Smooth muscle cell (in vitro differentiated cells): ENCODE data around the gene SEC23A. TPM values are rescaled to one million over a fixed set of nuclear protein-coding genes. Genes with fewer than 3 reads are reported as not detected.

Experiments used
- DNase-seq: peaks from one replicate; lab custom pipeline; 2025; ENCODE audit not compliant: unreplicated experiment; lab: John Stamatoyannopoulos, UW
- H2AFZ ChIP-seq: fragments of 200-600 bp; sonication (generic); 2 replicates; pipeline ENCODE4 v1.6.0; 2016; ENCODE audit warnings: antibody characterized with exemption, low read depth, mild to moderate bottlenecking
- H3F3A ChIP-seq: fragments of 200-600 bp; sonication (generic); 2 replicates; pipeline ENCODE4 v1.6.0; 2017; ENCODE audit warnings: antibody characterized with exemption, low read depth
- H3K27ac ChIP-seq: fragments of 200-600 bp; sonication (generic); 2 replicates; pipeline ENCODE4 v1.5.1; 2016; ENCODE audit warnings: low read depth, mild to moderate bottlenecking
- H3K27me3 ChIP-seq: fragments of 200-600 bp; sonication (generic); 2 replicates; pipeline ENCODE4 v1.6.1; 2016; ENCODE audit warnings: low read depth, mild to moderate bottlenecking
- H3K36me3 ChIP-seq: fragments of 200-600 bp; sonication (generic); 2 replicates; pipeline ENCODE4 v1.5.1; 2016; ENCODE audit warnings: low read depth
- H3K4me1 ChIP-seq: fragments of 200-600 bp; sonication (generic); 2 replicates; pipeline ENCODE4 v1.5.1; 2016; ENCODE audit warnings: low read depth
- H3K4me2 ChIP-seq: fragments of 200-600 bp; sonication (generic); 2 replicates; pipeline ENCODE4 v1.6.0; 2016; ENCODE audit warnings: mild to moderate bottlenecking
- H3K4me3 ChIP-seq: fragments of 200-600 bp; sonication (generic); 2 replicates; pipeline ENCODE4 v1.5.1; 2016; ENCODE audit warnings: mild to moderate bottlenecking
- H3K79me2 ChIP-seq: fragments of 200-600 bp; sonication (generic); 2 replicates; pipeline ENCODE4 v1.6.0; 2016; ENCODE audit warnings: low read depth, mild to moderate bottlenecking
- H3K9ac ChIP-seq: fragments of 200-600 bp; sonication (generic); 2 replicates; pipeline ENCODE4 v1.6.0; 2016; ENCODE audit warnings: low read depth
- H3K9me3 ChIP-seq: fragments of 200-600 bp; sonication (generic); replicated peaks from 2 replicates; pipeline ENCODE4 v1.5.1; 2016; ENCODE audit warnings: low read depth
- H4K20me1 ChIP-seq: fragments of 200-600 bp; sonication (generic); 2 replicates; pipeline ENCODE4 v1.6.0; 2016; ENCODE audit warnings: low read depth
- WGBS: methylation state at CpG from one replicate; pipeline ENCODE4 v1.1.7; 2016; ENCODE audit warnings: low lambda C conversion rate; 5-methylcytosine and 5-hydroxymethylcytosine counted together
- polyA plus RNA-seq: library from polyadenylated mRNA; unstranded; fragments of >200 nt; fragmentation: Nextera tagmentation; extraction: Ambion mirVana; gene quantifications from 2 replicates; pipeline ENCODE4 v1.2.1, GENCODE V29; 2016
- total RNA-seq: library from RNA; depleted of rRNA; stranded (reverse); fragments of >200 nt; gene quantifications from 2 replicates; pipeline ENCODE4 v1.2.3, GENCODE V29; 2014
- TF ChIP-seq, protein P1 (sequence below): fragments of 200-600 bp; sonication (generic); IDR thresholded peaks from 2 replicates; pipeline ENCODE4 v1.5.1; 2017; ENCODE audit warnings: borderline replicate concordance, mild to moderate bottlenecking, antibody characterized with exemption; ENCODE audit not compliant: insufficient read depth, poor library complexity, severe bottlenecking

The SEC23A gene
- total and polyA plus RNA-seq, 2 experiments from 2014 or later = 151 to 220 TPM

DNA sequence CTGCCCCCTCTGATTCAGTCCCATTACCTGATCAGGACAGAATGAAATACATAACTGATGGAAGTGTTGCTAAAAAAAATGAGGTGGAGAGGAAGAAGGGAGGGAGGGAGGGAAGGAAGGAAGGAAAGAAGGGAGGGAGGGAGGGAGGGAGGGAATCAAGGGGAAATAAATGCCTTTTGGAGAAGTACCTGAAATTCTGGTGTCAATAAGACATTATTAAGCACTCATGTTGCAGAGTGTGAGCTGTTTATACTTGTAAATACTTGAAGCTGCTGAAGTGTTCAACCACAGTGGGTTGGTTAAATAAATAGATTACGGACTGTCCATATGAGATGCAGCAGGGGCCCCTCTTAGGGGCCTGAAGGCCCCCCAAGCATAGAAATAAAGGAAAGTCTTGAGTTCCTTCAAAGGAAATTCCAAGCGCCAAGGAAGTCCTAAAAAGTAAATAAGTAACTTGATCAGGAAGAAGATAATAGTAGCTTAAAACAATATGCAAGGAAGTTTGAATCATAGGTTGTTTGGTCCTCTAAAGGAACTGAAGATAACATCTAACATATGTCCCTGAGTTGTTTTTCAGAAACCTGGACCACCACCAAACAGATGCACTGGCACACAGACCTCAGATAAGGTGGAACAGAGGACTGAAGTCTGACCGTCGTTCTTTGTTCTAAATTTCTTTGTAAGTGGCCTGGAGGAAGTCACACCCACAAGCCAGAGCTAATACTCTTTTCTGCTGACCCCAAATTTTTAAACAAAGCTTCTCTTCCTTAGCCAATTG lies 110.8 kb downstream of the SEC23A start:
- H3K9ac ChIP-seq = no peak overlapping the region
- peaks cover 8% of the 10 kb centered on the region for H3F3A ChIP-seq
- H3K4me2 ChIP-seq = no peak overlapping the region
- H2AFZ ChIP-seq = no peak overlapping the region
- no peak overlapping the region for H3K4me3 ChIP-seq
- no peaks in the 10 kb centered on the region for H4K20me1 ChIP-seq
- 61% methylated on average over 4 of the region's 4 CpGs for WGBS
- no peaks in the 10 kb centered on the region for H3K27me3 ChIP-seq
- H3K79me2 ChIP-seq = no peaks in the 10 kb centered on the region
- H3K36me3 ChIP-seq = no peaks in the 10 kb centered on the region
- DNase-seq = no peak
- H3K27ac ChIP-seq = no peak overlapping the region
- TF ChIP-seq, protein P1, sequence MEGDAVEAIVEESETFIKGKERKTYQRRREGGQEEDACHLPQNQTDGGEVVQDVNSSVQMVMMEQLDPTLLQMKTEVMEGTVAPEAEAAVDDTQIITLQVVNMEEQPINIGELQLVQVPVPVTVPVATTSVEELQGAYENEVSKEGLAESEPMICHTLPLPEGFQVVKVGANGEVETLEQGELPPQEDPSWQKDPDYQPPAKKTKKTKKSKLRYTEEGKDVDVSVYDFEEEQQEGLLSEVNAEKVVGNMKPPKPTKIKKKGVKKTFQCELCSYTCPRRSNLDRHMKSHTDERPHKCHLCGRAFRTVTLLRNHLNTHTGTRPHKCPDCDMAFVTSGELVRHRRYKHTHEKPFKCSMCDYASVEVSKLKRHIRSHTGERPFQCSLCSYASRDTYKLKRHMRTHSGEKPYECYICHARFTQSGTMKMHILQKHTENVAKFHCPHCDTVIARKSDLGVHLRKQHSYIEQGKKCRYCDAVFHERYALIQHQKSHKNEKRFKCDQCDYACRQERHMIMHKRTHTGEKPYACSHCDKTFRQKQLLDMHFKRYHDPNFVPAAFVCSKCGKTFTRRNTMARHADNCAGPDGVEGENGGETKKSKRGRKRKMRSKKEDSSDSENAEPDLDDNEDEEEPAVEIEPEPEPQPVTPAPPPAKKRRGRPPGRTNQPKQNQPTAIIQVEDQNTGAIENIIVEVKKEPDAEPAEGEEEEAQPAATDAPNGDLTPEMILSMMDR = no peak
- H3K4me1 ChIP-seq = peaks cover 8% of the 10 kb centered on the region
- no peaks in the 10 kb centered on the region for H3K9me3 ChIP-seq

DNA sequence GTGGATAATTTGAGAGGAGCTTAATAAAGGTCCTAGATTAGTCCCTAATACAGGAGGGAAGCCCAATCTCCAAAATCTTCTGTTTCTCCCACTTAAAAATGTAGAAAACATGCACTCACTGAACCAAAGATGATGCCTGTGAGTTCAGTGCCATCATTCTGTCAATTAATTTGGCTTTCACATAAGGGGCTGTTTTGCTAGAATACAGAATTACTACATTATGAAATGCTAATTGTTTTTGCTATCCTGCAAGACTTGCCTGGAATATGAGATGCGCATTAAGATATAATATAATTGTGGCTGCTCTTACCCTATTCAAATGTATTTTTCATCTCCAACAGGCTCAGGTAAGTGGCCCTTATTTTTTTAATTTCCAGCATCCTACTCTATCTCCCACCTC lies 111.7 kb downstream of the SEC23A start:
- WGBS = 93% methylated on average over 1 of the region's 1 CpG
- Histone ChIP-seq H3K36me3 (no peaks in the 10 kb centered on the region), H3K9ac (no peak overlapping the region), H3K4me3 (no peak overlapping the region), H3K27me3 (no peaks in the 10 kb centered on the region), H3F3A (peaks cover 8% of the 10 kb centered on the region), H3K27ac (no peak overlapping the region), H3K4me2 (no peak overlapping the region), H3K79me2 (no peaks in the 10 kb centered on the region), H3K4me1 (peaks cover 8% of the 10 kb centered on the region), H3K9me3 (no peaks in the 10 kb centered on the region), H2AFZ (no peak overlapping the region), H4K20me1 (no peaks in the 10 kb centered on the region)
- TF ChIP-seq, protein P1 = no peak
- DNase-seq = no peak

DNA sequence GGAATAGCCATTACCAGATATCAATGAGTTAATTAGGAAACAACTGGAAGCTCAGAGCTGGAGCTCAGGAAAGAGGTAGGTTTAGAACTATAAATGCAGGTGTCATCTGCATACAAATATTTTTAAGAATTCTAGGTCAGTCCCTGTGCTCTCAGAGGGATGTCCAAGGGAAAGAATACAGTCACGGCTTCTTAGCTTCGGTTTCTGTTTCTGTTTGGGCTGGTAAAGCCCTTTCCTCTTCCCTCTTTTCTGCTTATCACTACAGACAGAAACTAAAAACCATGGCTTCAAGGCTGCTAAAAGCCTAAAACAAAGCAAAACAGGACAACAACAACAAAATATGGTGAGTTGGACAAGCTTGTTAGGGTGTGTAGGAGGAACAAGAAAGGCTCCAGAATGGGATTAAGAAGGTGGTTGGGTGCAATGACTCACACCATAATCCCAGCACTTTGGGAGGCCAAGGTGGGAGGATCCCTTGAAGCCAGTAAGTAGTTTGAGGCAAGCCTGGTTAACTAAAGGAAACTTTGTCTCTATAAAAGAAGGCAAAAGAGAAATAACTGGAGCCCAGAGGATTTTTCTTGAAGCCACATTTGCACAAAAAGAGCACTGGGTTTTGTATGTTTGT lies 113.0 kb downstream of the SEC23A start:
- no peaks in the 10 kb centered on the region for H3K36me3 ChIP-seq
- H3K27me3 ChIP-seq = no peaks in the 10 kb centered on the region
- H3K4me2 ChIP-seq = peak overlapping the region; percentile 18
- peak overlapping the region; percentile 6 for H3K27ac ChIP-seq
- H2AFZ ChIP-seq = no peak overlapping the region
- H3K9me3 ChIP-seq = no peaks in the 10 kb centered on the region
- no peak overlapping the region for H3K9ac ChIP-seq
- DNase-seq = no peak
- H4K20me1 ChIP-seq = no peaks in the 10 kb centered on the region
- peaks cover 8% of the 10 kb centered on the region for H3K4me1 ChIP-seq
- H3K4me3 ChIP-seq = no peak overlapping the region
- TF ChIP-seq, protein P1 = no peak
- no peaks in the 10 kb centered on the region for H3K79me2 ChIP-seq
- peaks cover 8% of the 10 kb centered on the region for H3F3A ChIP-seq
- WGBS = 50% methylated on average over 2 of the region's 2 CpGs
